WTC11 (cell line): ENCODE data around the gene RBMS1. TPM values are rescaled to one million over a fixed set of nuclear protein-coding genes. Genes with fewer than 3 reads are reported as not detected.

Source experiments
- ATAC-seq: fragments of 200-7000 bp; cut with Tn5 transposase; 2 replicates; pipeline ENCODE4 v1.10.0; 2021; ENCODE audit warnings: mild to moderate bottlenecking, moderate library complexity
- CTCF ChIA-PET: fragments of 300-600 bp; sonication (Branson Sonifier 250); formaldehyde crosslinking; loops from one replicate; lab custom pipeline; 2021; ENCODE audit warnings: antibody characterized with exemption; lab: Charles Lee
- POLR2A ChIA-PET: fragments of 350-600 bp; sonication (Branson Sonifier 250); formaldehyde crosslinking; loops from one replicate; lab custom pipeline; 2021; ENCODE audit warnings: antibody characterized with exemption; lab: Charles Lee
- DNase-seq: peaks from one replicate; pipeline ENCODE4 v3.0.0; 2021; ENCODE audit warnings: low spot score
- H3K27ac Mint-ChIP-seq: 2 replicates; pipeline ENCODE4 v1.8.0; 2021; ENCODE audit warnings: mixed read lengths
- H3K27me3 Mint-ChIP-seq: 2 replicates; pipeline ENCODE4 v1.8.0; 2021; ENCODE audit warnings: low read depth, mild to moderate bottlenecking, moderate library complexity, mixed read lengths
- H3K36me3 Mint-ChIP-seq: 2 replicates; pipeline ENCODE4 v1.8.0; 2021; ENCODE audit warnings: mixed read lengths
- H3K4me1 Mint-ChIP-seq: 2 replicates; pipeline ENCODE4 v1.8.0; 2022; ENCODE audit warnings: mixed read lengths
- H3K4me3 Mint-ChIP-seq: 2 replicates; pipeline ENCODE4 v1.8.0; 2021; ENCODE audit warnings: mild to moderate bottlenecking, moderate library complexity, mixed read lengths
- H3K9me3 Mint-ChIP-seq: 2 replicates; pipeline ENCODE4 v1.8.0; 2021; ENCODE audit warnings: mixed read lengths
- CREB1 ChIP-seq: sonication (generic); formaldehyde crosslinking; IDR thresholded peaks from 2 replicates; pipeline ENCODE4 v1.8.0; 2023; ENCODE audit warnings: mild to moderate bottlenecking, missing genetic modification reagents
- GABPB1 ChIP-seq: sonication (generic); formaldehyde crosslinking; IDR thresholded peaks from 2 replicates; pipeline ENCODE4 v1.8.1; 2023; ENCODE audit warnings: mild to moderate bottlenecking, missing genetic modification reagents
- IRF2 ChIP-seq: sonication (generic); formaldehyde crosslinking; IDR thresholded peaks from 2 replicates; pipeline ENCODE4 v1.8.0; 2022; ENCODE audit warnings: low read depth, missing genetic modification reagents, borderline replicate concordance
- KAT7 ChIP-seq: sonication (generic); formaldehyde crosslinking; IDR thresholded peaks from 2 replicates; pipeline ENCODE4 v1.8.1; 2023; ENCODE audit warnings: missing genetic modification reagents, mild to moderate bottlenecking, borderline replicate concordance
- MXD4 ChIP-seq: fragments of 250-450 bp; sonication (Bioruptor Pico); IDR thresholded peaks from 2 replicates; pipeline ENCODE4 v1.8.0; 2021; ENCODE audit warnings: mild to moderate bottlenecking, moderate library complexity, borderline replicate concordance
- NR3C1 ChIP-seq: sonication (generic); formaldehyde crosslinking; conservative IDR thresholded peaks from 2 replicates; pipeline ENCODE4 v1.8.1; 2023; ENCODE audit warnings: low read depth, mild to moderate bottlenecking, missing genetic modification reagents
- RELA ChIP-seq: sonication (generic); formaldehyde crosslinking; IDR thresholded peaks from 2 replicates; pipeline ENCODE4 v1.8.1; 2022; ENCODE audit warnings: missing genetic modification reagents, mild to moderate bottlenecking, borderline replicate concordance
- SOX15 ChIP-seq: fragments of 250-450 bp; sonication (Bioruptor Pico); IDR thresholded peaks from 2 replicates; pipeline ENCODE4 v1.9.0; 2021; ENCODE audit warnings: mild to moderate bottlenecking
- TEAD4 ChIP-seq: sonication (generic); formaldehyde crosslinking; IDR thresholded peaks from 2 replicates; pipeline ENCODE4 v1.8.0; 2022; ENCODE audit warnings: mild to moderate bottlenecking, missing genetic modification reagents
- ZNF138 ChIP-seq: sonication (generic); formaldehyde crosslinking; conservative IDR thresholded peaks from 2 replicates; pipeline ENCODE4 v1.8.1; 2022; ENCODE audit warnings: mild to moderate bottlenecking, moderate library complexity, missing genetic modification reagents
- ZNF263 ChIP-seq: sonication (generic); formaldehyde crosslinking; IDR thresholded peaks from 2 replicates; pipeline ENCODE4 v1.8.1; 2022; ENCODE audit warnings: low read depth, mild to moderate bottlenecking, moderate library complexity, missing genetic modification reagents
- ZNF396 ChIP-seq: fragments of 250-450 bp; sonication (Bioruptor Pico); IDR thresholded peaks from 2 replicates; pipeline ENCODE4 v1.8.0; 2021; ENCODE audit warnings: mild to moderate bottlenecking, moderate library complexity, borderline replicate concordance
- ZNF671 ChIP-seq: fragments of 250-450 bp; sonication (Bioruptor Pico); IDR thresholded peaks from 2 replicates; pipeline ENCODE4 v1.8.0; 2021; ENCODE audit warnings: mild to moderate bottlenecking
- total RNA-seq: library from RNA; stranded (reverse); gene quantifications from 3 replicates; pipeline ENCODE4 v1.2.3, GENCODE V29; 2021
- TF ChIP-seq, protein P1 (sequence below): fragments of 250-450 bp; sonication (Bioruptor Pico); IDR thresholded peaks from 2 replicates; pipeline ENCODE4 v2.1.2; 2022; ENCODE audit warnings: mild to moderate bottlenecking, moderate library complexity
- TF ChIP-seq, protein P2 (sequence below): sonication (generic); formaldehyde crosslinking; IDR thresholded peaks from 2 replicates; pipeline ENCODE4 v1.8.1; 2022; ENCODE audit warnings: mild to moderate bottlenecking, moderate library complexity, missing genetic modification reagents
- TF ChIP-seq, protein P3 (sequence below): sonication (generic); formaldehyde crosslinking; IDR thresholded peaks from 2 replicates; pipeline ENCODE4 v1.8.0; 2022; ENCODE audit warnings: missing genetic modification reagents
- TF ChIP-seq, protein P4 (sequence below): sonication (generic); formaldehyde crosslinking; IDR thresholded peaks from 2 replicates; pipeline ENCODE4 v1.8.1; 2023; ENCODE audit warnings: mild to moderate bottlenecking, missing genetic modification reagents
- TF ChIP-seq, protein P5 (sequence below): sonication (generic); formaldehyde crosslinking; IDR thresholded peaks from 2 replicates; pipeline ENCODE4 v1.8.0; 2023; ENCODE audit warnings: mild to moderate bottlenecking, missing genetic modification reagents
- TF ChIP-seq, protein P6 (sequence below): fragments of 200-600 bp; IDR thresholded peaks from 2 replicates; pipeline ENCODE4 v1.8.0; 2022; ENCODE audit warnings: antibody characterized with exemption

RBMS1 gene
- total RNA-seq, 1 experiment from 2014 or later = 56.3 TPM

DNA sequence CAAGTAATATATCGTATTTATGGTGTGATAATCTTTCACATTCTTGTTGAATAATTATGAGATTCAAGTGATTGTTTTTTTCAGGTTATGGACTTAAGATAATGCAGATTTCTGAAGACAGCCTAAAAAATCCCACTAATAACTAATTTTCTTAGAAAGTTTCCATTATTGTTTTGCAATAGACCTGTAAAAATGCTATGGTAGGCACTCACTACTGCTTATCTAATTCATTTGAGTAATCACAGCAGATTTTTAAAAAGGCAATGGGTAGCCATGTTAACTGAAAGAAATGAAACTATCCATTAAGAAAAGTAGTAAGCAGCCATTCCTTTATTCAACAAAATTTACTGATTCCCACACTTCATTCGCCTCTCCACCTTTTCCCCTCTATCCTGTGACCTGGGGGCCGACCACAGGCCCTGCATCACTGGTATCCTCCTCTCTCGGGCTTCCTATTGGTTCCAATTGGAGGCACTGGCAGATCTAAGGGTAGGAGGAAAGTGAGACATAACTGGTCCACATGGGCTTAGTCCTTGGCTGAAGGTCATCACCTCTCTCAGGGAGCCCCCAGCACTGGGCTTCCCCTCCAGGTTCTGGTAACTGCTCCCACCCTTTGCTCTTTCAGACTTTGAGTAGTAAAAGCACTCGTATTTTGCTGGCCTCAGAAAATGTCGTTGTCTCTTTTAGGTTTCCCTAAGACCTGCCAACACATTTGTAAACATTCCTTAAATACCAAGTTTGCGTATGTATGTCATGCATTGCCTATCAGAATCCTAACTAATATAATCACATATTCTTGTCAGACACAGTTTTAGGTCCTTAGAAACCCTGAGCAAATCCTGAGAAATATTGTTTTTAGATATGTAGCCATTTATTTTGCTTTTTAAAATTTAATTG is 18.5 kb downstream of the RBMS1 start:
- H3K9me3 Mint-ChIP-seq = no peaks in the 10 kb centered on the region
- peak overlapping the region; percentile 89 for H3K27ac Mint-ChIP-seq
- TF ChIP-seq, protein P1, sequence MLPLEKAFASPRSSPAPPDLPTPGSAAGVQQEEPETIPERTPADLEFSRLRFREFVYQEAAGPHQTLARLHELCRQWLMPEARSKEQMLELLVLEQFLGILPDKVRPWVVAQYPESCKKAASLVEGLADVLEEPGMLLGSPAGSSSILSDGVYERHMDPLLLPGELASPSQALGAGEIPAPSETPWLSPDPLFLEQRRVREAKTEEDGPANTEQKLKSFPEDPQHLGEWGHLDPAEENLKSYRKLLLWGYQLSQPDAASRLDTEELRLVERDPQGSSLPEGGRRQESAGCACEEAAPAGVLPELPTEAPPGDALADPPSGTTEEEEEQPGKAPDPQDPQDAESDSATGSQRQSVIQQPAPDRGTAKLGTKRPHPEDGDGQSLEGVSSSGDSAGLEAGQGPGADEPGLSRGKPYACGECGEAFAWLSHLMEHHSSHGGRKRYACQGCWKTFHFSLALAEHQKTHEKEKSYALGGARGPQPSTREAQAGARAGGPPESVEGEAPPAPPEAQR = no peak
- TF ChIP-seq ZNF263 (no peak), RELA (CRISPR knock-in tag) (no peak), ZNF671 (CRISPR knock-in tag) (no peak), GABPB1 (CRISPR knock-in tag) (no peak), NR3C1 (CRISPR knock-in tag) (no peak), MXD4 (CRISPR knock-in tag) (no peak), ZNF138 (CRISPR knock-in tag) (no peak)
- TF ChIP-seq, protein P2, sequence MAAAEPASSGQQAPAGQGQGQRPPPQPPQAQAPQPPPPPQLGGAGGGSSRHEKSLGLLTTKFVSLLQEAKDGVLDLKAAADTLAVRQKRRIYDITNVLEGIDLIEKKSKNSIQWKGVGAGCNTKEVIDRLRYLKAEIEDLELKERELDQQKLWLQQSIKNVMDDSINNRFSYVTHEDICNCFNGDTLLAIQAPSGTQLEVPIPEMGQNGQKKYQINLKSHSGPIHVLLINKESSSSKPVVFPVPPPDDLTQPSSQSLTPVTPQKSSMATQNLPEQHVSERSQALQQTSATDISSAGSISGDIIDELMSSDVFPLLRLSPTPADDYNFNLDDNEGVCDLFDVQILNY = no peak
- TF ChIP-seq, protein P3, sequence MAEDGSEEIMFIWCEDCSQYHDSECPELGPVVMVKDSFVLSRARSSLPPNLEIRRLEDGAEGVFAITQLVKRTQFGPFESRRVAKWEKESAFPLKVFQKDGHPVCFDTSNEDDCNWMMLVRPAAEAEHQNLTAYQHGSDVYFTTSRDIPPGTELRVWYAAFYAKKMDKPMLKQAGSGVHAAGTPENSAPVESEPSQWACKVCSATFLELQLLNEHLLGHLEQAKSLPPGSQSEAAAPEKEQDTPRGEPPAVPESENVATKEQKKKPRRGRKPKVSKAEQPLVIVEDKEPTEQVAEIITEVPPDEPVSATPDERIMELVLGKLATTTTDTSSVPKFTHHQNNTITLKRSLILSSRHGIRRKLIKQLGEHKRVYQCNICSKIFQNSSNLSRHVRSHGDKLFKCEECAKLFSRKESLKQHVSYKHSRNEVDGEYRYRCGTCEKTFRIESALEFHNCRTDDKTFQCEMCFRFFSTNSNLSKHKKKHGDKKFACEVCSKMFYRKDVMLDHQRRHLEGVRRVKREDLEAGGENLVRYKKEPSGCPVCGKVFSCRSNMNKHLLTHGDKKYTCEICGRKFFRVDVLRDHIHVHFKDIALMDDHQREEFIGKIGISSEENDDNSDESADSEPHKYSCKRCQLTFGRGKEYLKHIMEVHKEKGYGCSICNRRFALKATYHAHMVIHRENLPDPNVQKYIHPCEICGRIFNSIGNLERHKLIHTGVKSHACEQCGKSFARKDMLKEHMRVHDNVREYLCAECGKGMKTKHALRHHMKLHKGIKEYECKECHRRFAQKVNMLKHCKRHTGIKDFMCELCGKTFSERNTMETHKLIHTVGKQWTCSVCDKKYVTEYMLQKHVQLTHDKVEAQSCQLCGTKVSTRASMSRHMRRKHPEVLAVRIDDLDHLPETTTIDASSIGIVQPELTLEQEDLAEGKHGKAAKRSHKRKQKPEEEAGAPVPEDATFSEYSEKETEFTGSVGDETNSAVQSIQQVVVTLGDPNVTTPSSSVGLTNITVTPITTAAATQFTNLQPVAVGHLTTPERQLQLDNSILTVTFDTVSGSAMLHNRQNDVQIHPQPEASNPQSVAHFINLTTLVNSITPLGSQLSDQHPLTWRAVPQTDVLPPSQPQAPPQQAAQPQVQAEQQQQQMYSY (CRISPR knock-in tag) = no peak
- TF ChIP-seq, protein P4, sequence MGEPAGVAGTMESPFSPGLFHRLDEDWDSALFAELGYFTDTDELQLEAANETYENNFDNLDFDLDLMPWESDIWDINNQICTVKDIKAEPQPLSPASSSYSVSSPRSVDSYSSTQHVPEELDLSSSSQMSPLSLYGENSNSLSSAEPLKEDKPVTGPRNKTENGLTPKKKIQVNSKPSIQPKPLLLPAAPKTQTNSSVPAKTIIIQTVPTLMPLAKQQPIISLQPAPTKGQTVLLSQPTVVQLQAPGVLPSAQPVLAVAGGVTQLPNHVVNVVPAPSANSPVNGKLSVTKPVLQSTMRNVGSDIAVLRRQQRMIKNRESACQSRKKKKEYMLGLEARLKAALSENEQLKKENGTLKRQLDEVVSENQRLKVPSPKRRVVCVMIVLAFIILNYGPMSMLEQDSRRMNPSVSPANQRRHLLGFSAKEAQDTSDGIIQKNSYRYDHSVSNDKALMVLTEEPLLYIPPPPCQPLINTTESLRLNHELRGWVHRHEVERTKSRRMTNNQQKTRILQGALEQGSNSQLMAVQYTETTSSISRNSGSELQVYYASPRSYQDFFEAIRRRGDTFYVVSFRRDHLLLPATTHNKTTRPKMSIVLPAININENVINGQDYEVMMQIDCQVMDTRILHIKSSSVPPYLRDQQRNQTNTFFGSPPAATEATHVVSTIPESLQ = no peak
- TF ChIP-seq, protein P5, sequence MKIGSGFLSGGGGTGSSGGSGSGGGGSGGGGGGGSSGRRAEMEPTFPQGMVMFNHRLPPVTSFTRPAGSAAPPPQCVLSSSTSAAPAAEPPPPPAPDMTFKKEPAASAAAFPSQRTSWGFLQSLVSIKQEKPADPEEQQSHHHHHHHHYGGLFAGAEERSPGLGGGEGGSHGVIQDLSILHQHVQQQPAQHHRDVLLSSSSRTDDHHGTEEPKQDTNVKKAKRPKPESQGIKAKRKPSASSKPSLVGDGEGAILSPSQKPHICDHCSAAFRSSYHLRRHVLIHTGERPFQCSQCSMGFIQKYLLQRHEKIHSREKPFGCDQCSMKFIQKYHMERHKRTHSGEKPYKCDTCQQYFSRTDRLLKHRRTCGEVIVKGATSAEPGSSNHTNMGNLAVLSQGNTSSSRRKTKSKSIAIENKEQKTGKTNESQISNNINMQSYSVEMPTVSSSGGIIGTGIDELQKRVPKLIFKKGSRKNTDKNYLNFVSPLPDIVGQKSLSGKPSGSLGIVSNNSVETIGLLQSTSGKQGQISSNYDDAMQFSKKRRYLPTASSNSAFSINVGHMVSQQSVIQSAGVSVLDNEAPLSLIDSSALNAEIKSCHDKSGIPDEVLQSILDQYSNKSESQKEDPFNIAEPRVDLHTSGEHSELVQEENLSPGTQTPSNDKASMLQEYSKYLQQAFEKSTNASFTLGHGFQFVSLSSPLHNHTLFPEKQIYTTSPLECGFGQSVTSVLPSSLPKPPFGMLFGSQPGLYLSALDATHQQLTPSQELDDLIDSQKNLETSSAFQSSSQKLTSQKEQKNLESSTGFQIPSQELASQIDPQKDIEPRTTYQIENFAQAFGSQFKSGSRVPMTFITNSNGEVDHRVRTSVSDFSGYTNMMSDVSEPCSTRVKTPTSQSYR (CRISPR knock-in tag) = no peak
- ChIA-PET CTCF (no interaction called here), POLR2A (no interaction called here)
- peaks cover 58% of the 10 kb centered on the region for H3K4me1 Mint-ChIP-seq
- H3K36me3 Mint-ChIP-seq = no peaks in the 10 kb centered on the region
- ATAC-seq = peak; percentile 83
- no peak overlapping the region for H3K4me3 Mint-ChIP-seq
- DNase-seq = no peak
- H3K27me3 Mint-ChIP-seq = no peaks in the 10 kb centered on the region

DNA sequence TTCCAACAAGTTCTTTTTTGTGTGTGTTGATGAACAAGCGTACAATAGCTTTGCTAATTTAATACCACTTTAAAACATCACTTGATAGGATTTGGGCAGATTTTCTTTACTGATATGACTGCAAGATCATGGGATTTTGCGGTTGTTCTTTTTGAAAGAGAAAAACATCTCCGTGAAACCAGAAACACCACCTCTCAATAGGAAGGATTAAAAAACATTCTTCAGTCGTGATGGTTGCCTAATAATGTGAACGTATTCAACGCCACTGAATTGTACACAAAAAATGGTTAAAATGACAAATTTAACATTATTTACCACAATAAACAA is 19.3 kb downstream of the RBMS1 start:
- ChIA-PET CTCF (no interaction called here), POLR2A (no interaction called here)
- H3K36me3 Mint-ChIP-seq = no peaks in the 10 kb centered on the region
- 0 out of 2 replicates have a peak overlapping the region, but pooled peaks have one; percentile 8 for H3K27ac Mint-ChIP-seq
- no peak for DNase-seq
- H3K4me3 Mint-ChIP-seq = no peak overlapping the region
- H3K27me3 Mint-ChIP-seq = no peaks in the 10 kb centered on the region
- no peak for ATAC-seq
- no peaks in the 10 kb centered on the region for H3K9me3 Mint-ChIP-seq
- H3K4me1 Mint-ChIP-seq = peaks cover 58% of the 10 kb centered on the region
- TF ChIP-seq TEAD4 = no peak
- no peak for TF ChIP-seq ZNF396 (CRISPR knock-in tag)
- TF ChIP-seq, protein P6, sequence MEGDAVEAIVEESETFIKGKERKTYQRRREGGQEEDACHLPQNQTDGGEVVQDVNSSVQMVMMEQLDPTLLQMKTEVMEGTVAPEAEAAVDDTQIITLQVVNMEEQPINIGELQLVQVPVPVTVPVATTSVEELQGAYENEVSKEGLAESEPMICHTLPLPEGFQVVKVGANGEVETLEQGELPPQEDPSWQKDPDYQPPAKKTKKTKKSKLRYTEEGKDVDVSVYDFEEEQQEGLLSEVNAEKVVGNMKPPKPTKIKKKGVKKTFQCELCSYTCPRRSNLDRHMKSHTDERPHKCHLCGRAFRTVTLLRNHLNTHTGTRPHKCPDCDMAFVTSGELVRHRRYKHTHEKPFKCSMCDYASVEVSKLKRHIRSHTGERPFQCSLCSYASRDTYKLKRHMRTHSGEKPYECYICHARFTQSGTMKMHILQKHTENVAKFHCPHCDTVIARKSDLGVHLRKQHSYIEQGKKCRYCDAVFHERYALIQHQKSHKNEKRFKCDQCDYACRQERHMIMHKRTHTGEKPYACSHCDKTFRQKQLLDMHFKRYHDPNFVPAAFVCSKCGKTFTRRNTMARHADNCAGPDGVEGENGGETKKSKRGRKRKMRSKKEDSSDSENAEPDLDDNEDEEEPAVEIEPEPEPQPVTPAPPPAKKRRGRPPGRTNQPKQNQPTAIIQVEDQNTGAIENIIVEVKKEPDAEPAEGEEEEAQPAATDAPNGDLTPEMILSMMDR = no peak
- no peak for TF ChIP-seq SOX15 (CRISPR knock-in tag)
- no peak for TF ChIP-seq CREB1 (CRISPR knock-in tag)
- no peak for TF ChIP-seq KAT7 (CRISPR knock-in tag)
- TF ChIP-seq IRF2 (CRISPR knock-in tag) = no peak
